Fibroblast of mammary gland (primary cell): ENCODE measurements around the gene SMOC2.

Experiments used
- DNase-seq: peaks from one replicate; pipeline ENCODE4 v3.0.0-alpha.2; 2010; ENCODE audit warnings: low read depth
- H3K4me3 ChIP-seq: 2 replicates; pipeline ENCODE4 v1.5.1; 2011; ENCODE audit warnings: low read depth, mild to moderate bottlenecking, low read length, moderate library complexity; ENCODE audit not compliant: control insufficient read depth
- TF ChIP-seq, protein P1 (sequence below): conservative IDR thresholded peaks from 2 replicates; pipeline ENCODE4 v1.5.1; 2011; ENCODE audit warnings: low read depth, low read length, inconsistent platforms; ENCODE audit not compliant: control insufficient read depth, insufficient read depth

The SMOC2 gene

DNA sequence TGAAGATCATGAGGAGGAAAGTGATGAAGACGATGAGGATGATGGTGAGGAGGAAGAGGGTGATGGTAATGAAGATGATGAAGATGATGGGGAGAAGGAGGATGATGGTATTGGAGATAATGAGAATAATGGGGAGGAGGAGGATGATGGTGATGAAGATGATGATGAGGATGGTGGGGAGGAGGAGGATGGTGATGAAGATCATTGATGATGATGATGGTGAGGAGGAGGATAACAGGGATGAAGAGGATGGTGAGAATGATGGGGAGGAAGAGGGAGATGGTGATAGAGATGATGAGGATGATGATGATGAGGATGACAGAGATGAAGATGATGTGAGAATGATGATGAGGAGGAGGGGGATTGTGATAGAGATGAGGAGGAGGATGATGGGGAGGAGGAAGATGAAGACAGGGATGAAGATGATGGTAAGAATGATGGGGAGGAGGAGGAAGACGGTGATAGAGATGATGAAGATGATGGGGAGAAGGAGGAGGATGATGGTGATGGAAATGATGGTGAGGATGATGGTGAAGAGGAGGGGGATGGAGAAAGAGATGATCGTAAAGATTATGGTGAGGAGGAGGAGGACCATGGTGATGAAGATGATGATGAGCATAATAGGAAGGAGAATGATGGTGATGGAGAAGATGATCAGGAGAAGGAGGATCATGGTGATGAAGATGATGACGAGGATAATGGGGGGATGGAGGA, 273.7 kb downstream of the SMOC2 start:
- H3K4me3 ChIP-seq, result no peak overlapping the region
- TF ChIP-seq, protein P1, sequence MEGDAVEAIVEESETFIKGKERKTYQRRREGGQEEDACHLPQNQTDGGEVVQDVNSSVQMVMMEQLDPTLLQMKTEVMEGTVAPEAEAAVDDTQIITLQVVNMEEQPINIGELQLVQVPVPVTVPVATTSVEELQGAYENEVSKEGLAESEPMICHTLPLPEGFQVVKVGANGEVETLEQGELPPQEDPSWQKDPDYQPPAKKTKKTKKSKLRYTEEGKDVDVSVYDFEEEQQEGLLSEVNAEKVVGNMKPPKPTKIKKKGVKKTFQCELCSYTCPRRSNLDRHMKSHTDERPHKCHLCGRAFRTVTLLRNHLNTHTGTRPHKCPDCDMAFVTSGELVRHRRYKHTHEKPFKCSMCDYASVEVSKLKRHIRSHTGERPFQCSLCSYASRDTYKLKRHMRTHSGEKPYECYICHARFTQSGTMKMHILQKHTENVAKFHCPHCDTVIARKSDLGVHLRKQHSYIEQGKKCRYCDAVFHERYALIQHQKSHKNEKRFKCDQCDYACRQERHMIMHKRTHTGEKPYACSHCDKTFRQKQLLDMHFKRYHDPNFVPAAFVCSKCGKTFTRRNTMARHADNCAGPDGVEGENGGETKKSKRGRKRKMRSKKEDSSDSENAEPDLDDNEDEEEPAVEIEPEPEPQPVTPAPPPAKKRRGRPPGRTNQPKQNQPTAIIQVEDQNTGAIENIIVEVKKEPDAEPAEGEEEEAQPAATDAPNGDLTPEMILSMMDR, result no peak

DNA sequence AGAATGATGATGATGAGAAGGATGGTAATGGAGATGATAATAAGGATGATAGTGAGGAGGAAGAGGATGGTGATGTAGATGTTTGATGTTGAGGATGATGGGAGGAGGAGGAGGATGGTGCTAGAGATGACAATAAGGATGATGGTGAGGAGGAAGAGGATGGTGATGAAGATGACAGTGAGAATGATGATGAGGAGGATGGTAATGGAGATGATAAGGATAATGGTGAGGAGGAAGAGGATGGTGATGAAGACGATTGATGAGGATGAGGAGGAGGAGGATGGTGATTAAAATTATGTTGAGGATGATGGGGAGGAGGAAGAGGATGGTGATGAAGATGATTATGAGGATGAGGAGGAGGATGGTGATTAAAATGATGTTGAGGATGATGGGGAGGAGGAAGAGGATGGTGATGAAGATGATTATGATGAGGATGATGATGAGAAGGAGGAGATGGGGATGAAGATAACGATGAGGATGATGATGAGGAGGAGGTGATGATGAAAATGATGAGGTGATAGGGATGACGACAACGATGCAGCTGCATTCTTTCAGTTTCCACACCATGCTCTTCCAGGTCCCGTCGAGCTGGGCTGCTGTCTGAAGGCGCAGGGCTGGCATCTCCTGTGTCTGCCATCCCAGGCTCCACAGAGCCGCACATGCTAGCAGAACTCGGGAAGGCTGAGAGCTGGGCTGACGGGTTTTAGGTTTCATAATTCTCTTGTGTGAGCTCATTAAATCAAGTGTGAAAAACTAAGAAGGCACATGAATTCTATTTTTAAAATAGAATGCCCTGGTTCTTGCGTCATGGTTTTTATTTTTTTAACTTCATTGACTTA, 274.9 kb downstream of the SMOC2 start:
- no peak overlapping the region for H3K4me3 ChIP-seq
- TF ChIP-seq, protein P1, result no peak
- DNase-seq, result no peak

More for the DNA sequence above, 273.7 kb downstream of the SMOC2 start:
- DNase-seq, result no peak

DNA sequence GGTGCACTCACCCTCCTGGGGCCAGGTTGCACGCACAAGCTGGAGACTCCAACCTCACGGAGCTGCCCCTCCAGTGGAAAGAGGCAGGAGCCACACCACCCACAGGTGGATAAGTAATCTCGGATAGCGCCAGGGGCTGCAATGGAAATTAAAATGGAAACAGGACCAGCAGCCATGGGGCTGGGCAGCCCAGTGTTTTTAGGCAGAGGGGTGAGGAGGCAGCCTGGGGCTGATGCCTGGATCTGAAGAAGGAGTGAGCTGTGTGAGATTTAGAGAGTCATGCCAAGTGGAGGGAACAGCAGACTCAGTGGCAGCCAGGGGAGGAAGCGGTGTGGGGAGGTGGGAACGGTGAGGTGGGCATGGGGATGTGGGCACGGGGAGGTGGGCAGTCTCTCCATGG, 275.6 kb downstream of the SMOC2 start:
- TF ChIP-seq, protein P1, result no peak
- no peak overlapping the region for H3K4me3 ChIP-seq

DNA sequence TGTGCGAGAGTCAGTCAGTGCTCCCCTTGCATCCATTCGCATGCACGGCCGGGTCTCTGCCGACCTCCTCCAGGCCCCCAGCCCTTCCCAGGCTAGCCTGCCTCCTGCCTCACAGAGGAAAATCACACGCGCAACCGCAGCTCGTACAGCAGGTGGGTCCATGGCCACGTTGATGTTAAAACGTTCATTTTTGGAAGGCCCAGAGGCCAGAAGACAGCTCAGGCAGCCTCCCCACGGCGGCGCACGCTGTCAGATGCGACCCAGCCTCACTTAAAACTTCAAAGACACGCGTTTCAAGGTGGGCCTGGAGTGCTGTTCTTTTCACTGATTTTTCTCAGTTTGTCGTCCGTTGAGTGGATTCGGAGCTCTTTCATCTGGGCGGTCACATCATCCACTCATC, 276.5 kb downstream of the SMOC2 start:
- DNase-seq, result no peak
- TF ChIP-seq, protein P1, result no peak
- H3K4me3 ChIP-seq, result no peak overlapping the region

More for the DNA sequence above, 275.6 kb downstream of the SMOC2 start:
- no peak for DNase-seq
